Dedifferentiated amniotic fluid mesenchymal stem cell (primary cell): ENCODE results near the gene LINC01488.

Source experiments
- DNase-seq: peaks from one replicate; pipeline ENCODE4 v3.0.0-alpha.2; 2016; ENCODE audit errors: extremely low spot score

Gene LINC01488

GRCh38 chr11:69479591-69480271 lies 1.7 kb upstream of the LINC01488 start:
- DNase-seq = no peak

- no peak for DNase-seq
Measured at GRCh38 chr11:69480547-69481392, 693 bp upstream of the LINC01488 start.

DNA sequence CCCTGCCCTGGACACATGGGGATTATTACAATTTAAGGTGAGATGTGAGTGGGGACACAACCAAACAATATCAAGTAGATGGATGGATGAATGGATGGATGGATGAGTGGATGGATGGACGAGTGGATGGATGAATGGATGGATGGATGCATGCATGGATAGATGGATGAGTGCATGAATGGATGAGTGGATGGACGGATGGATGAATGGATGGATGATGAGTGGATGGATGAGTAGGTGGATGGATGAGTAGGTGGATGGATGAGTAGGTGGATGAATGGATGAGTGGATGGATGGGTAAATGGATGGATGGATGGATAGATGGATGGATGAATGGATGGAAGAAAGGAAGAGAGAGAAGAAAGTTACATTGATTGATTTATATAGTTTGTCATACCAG lies 859 bp downstream of the LINC01488 start:
- DNase-seq = no peak

- no peak for DNase-seq
Measured at GRCh38 chr11:69483170-69483569, 1.7 kb downstream of the LINC01488 start.

GRCh38 chr11:69483691-69484426 lies 2.4 kb downstream of the LINC01488 start:
- no peak for DNase-seq

- no peak for DNase-seq
Measured at GRCh38 chr11:69484427-69485259, 3.2 kb downstream of the LINC01488 start.

GRCh38 chr11:69485337-69486041 lies 4.0 kb downstream of the LINC01488 start:
- DNase-seq = no peak

- DNase-seq = no peak
Measured at GRCh38 chr11:69486056-69486772, 4.8 kb downstream of the LINC01488 start.

GRCh38 chr11:69486773-69487291 lies 5.4 kb downstream of the LINC01488 start:
- DNase-seq = no peak

- no peak for DNase-seq
Measured at GRCh38 chr11:69487391-69487790, 5.9 kb downstream of the LINC01488 start.

- no peak for DNase-seq
Measured at GRCh38 chr11:69487849-69488542, 6.5 kb downstream of the LINC01488 start.

DNA sequence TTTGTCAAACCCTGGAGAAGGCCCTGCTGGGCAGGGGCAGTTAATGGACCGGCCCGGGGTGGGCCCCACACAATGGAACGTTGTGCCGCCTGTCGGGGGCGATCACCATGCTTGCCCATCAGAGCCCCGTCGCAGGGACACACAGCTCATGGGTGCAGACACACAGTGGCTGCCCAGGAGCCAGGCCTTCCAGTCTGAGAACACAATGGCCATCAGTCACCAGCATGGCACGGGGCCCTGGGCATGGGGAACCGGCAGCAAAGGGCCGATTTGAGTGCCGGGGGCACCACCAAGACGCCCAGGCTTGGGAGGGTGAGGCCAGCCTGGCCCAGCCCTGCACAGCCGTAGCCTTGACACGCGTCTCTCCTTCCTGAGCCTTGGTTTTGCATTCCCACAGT lies 7.1 kb downstream of the LINC01488 start:
- DNase-seq = no peak

DNA sequence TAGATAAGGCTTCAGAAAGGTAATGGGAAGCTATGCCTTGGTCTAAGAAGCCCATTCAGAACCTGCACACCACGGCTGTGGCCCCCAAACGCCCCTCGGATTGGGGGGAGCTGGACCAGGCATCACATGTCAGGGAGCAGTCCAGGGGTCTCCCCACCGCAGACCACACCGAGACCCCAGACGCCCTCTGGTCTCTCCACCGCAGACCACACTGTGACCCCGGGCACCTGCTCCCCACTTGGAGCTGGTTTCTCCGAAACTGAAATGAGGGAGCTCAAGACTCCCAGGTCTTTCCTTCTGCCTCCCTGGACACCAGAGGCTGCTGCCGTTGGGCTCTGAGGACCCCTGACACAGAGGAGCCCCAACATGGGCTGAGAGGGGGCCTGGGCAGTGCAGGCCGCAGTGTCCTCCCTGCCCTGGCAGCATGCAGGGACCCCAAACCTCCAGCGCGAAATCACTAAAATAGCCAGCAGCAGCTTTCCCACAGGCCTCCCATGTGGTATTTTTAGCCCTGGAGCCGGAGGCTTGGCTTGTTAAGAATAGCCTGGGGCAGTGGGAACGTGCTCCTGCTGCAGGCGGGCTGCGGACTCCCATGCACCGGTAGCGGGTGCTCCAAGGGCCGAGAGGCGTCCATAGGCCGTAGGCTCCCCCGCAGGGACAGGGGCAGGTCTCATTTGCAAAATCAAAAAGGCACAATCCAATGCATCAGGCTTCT lies 7.7 kb downstream of the LINC01488 start:
- DNase-seq = no peak

- no peak for DNase-seq
Measured at GRCh38 chr11:69489746-69490365, 8.4 kb downstream of the LINC01488 start.

- no peak for DNase-seq
Measured at GRCh38 chr11:69490516-69490915, 9.1 kb downstream of the LINC01488 start.

DNA sequence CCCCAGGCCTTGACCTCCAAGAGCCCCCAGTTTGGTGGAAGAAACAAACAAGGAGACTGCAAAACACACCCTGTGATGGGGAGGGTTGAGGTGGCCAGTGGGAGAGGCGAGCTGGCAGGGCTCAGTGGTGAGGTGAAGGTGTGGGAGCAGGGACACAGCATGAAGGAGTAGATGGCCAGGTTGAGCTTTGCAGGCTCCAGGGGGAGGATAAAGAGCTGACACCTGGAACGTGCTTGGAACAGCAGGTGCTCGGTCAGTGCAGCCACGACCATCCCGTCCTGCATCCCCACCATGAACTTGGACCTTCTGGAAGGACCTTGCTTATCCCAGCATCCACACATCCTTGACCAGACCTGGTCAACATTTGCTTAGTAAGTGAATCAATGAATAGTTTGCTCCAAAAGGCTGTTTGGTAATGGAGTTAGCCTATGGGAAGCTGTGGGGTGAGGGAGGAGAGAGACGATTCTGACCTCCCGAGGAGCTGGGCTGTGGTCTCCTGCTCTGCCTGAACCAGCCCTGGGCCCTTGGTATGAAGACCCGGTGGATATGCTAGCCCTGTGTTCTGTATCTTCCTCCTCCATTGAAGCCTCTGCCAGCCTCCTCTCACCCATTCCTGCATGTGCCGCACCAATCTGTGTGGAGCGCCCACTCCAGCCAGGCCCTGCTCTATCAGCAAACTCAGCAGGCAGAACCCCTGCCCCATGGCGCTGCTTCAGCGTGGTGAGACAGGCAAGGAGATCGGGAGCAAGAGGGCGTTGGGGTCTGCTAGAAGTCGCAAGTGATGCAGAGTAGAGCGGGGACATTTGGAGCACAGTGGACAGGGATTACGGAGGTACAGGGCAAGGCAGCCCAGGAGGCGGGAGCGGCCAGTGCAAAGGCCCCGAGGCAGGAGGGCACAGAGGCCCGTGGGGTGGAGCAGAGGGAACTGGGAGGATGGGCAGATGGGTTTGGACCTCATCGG lies 9.9 kb downstream of the LINC01488 start:
- no peak for DNase-seq
